Measurements from ENCODE around the gene TEP1. TPM values are rescaled to one million over a fixed set of nuclear protein-coding genes. Genes with fewer than 3 reads are reported as not detected.

Gene TEP1
- total and polyA plus RNA-seq, 2 experiments from 2014 or later, result 10.7 to 29.4 TPM

GRCh38 chr14:20331053-20331613, 82.2 kb downstream of the TEP1 start:
- Histone ChIP-seq H3K4me2 (peak overlapping the region; percentile 79), H3K9me3 (ENCODE audit: low read depth) (no peaks in the 10 kb centered on the region), H3K9me2 (replicated peaks; ENCODE audit: insufficient read depth) (no peaks in the 10 kb centered on the region), H3K27me3 (no peaks in the 10 kb centered on the region), H4K20me1 (ENCODE audit: insufficient read depth, poor library complexity, severe bottlenecking) (no peaks in the 10 kb centered on the region), H2AFZ (no peak overlapping the region), H3K79me2 (peaks cover 53% of the 10 kb centered on the region), H3K36me3 (replicated peaks; ENCODE audit: insufficient read depth, low read depth) (no peaks in the 10 kb centered on the region), H3K4me1 (ENCODE audit: insufficient read depth) (peaks cover 4% of the 10 kb centered on the region), H3K4me3 (no peak overlapping the region), H3K27ac (no peak overlapping the region)
- TF ChIP-seq CTCF (IDR thresholded peaks at IDR 0.05; ENCODE audit: poor library complexity) (no peak), EZH2phosphoT487 (IDR thresholded peaks at IDR 0.05; ENCODE audit: low read depth, severe bottlenecking, unreplicated experiment) (no peak), EZH2 (IDR thresholded peaks at IDR 0.05; ENCODE audit: borderline replicate concordance) (no peak)
- no peak for DNase-seq (ENCODE audit: low spot score)
- WGBS (ENCODE audit: low lambda C conversion rate, missing lambda C conversion rate), result 44% methylated on average over 2 of the region's 2 CpGs

- Histone ChIP-seq H3K4me1 (ENCODE audit: insufficient read depth) (peaks cover 4% of the 10 kb centered on the region), H3K4me2 (no peak overlapping the region), H3K4me3 (no peak overlapping the region), H2AFZ (no peak overlapping the region), H3K27ac (no peak overlapping the region), H3K79me2 (peaks cover 59% of the 10 kb centered on the region), H3K9me3 (ENCODE audit: low read depth) (no peaks in the 10 kb centered on the region), H3K9me2 (replicated peaks; ENCODE audit: insufficient read depth) (no peaks in the 10 kb centered on the region), H4K20me1 (ENCODE audit: insufficient read depth, poor library complexity, severe bottlenecking) (no peaks in the 10 kb centered on the region), H3K27me3 (no peaks in the 10 kb centered on the region), H3K36me3 (replicated peaks; ENCODE audit: insufficient read depth, low read depth) (no peaks in the 10 kb centered on the region)
- no peak for DNase-seq (ENCODE audit: low spot score)
- no peak for TF ChIP-seq CTCF (IDR thresholded peaks at IDR 0.05; ENCODE audit: poor library complexity)
- TF ChIP-seq EZH2phosphoT487 (IDR thresholded peaks at IDR 0.05; ENCODE audit: low read depth, severe bottlenecking, unreplicated experiment), result no peak
- no peak for TF ChIP-seq EZH2 (IDR thresholded peaks at IDR 0.05; ENCODE audit: borderline replicate concordance)
- 91% methylated on average over 2 of the region's 2 CpGs for WGBS (ENCODE audit: low lambda C conversion rate, missing lambda C conversion rate)
Observed at GRCh38 chr14:20329355-20329754, 83.9 kb downstream of the TEP1 start.

GRCh38 chr14:20328705-20329104, 84.6 kb downstream of the TEP1 start:
- peaks cover 61% of the 10 kb centered on the region for H3K79me2 ChIP-seq
- no peaks in the 10 kb centered on the region for H3K9me3 ChIP-seq (ENCODE audit: low read depth)
- TF ChIP-seq EZH2 (IDR thresholded peaks at IDR 0.05; ENCODE audit: borderline replicate concordance) (no peak), CTCF (IDR thresholded peaks at IDR 0.05; ENCODE audit: poor library complexity) (no peak), EZH2phosphoT487 (IDR thresholded peaks at IDR 0.05; ENCODE audit: low read depth, severe bottlenecking, unreplicated experiment) (no peak)
- H3K9me2 ChIP-seq (replicated peaks; ENCODE audit: insufficient read depth), result no peaks in the 10 kb centered on the region
- H3K4me3 ChIP-seq, result no peak overlapping the region
- no peak overlapping the region for H3K27ac ChIP-seq
- H3K27me3 ChIP-seq, result no peaks in the 10 kb centered on the region
- DNase-seq (ENCODE audit: low spot score), result no peak
- H3K4me1 ChIP-seq (ENCODE audit: insufficient read depth), result peaks cover 3% of the 10 kb centered on the region
- 69% methylated on average over 2 of the region's 2 CpGs for WGBS (ENCODE audit: low lambda C conversion rate, missing lambda C conversion rate)
- no peaks in the 10 kb centered on the region for H4K20me1 ChIP-seq (ENCODE audit: insufficient read depth, poor library complexity, severe bottlenecking)
- no peaks in the 10 kb centered on the region for H3K36me3 ChIP-seq (replicated peaks; ENCODE audit: insufficient read depth, low read depth)
- H2AFZ ChIP-seq, result no peak overlapping the region
- no peak overlapping the region for H3K4me2 ChIP-seq
